Mucosa of rectum (tissue), 2 donors: ENCODE measurements around the gene ATG14.

Source experiments
- H3K27ac ChIP-seq, 2 donors: one replicate each; pipeline ENCODE4 v1.7.0; 2013; ENCODE audit warnings: inconsistent platforms in 2 of 2, low read depth in 2 of 2, low read length in 2 of 2
- H3K27me3 ChIP-seq, 2 donors: one replicate each; pipeline ENCODE4 v1.7.0; 2013; ENCODE audit warnings: low read length in 2 of 2; ENCODE audit not compliant: control insufficient read depth in 2 of 2, insufficient read depth in 2 of 2
- H3K36me3 ChIP-seq, 2 donors: one replicate each; pipeline ENCODE4 v1.7.0; 2013; ENCODE audit warnings: low read length in 2 of 2; ENCODE audit not compliant: control insufficient read depth in 2 of 2, insufficient read depth in 2 of 2
- H3K4me1 ChIP-seq, 2 donors: one replicate each; pipeline ENCODE4 v1.7.0; 2013; ENCODE audit warnings: low read length in 2 of 2, mild to moderate bottlenecking in 1 of 2; ENCODE audit not compliant: control insufficient read depth in 2 of 2, insufficient read depth in 2 of 2
- H3K4me3 ChIP-seq, 2 donors: one replicate each; pipeline ENCODE4 v1.7.0; 2013; ENCODE audit warnings: low read length in 2 of 2
- H3K9ac ChIP-seq, 2 donors: one replicate each; pipeline ENCODE4 v1.7.0; 2013; ENCODE audit warnings: low read length in 2 of 2, low read depth in 1 of 2, mild to moderate bottlenecking in 1 of 2
- H3K9me3 ChIP-seq, 2 donors: one replicate each; pipeline ENCODE4 v1.7.0; 2013; ENCODE audit warnings: low read length in 2 of 2; ENCODE audit not compliant: control insufficient read depth in 2 of 2
- donor health status: healthy.
- donor health status: Normal muscosa, but diverticular disease.

Gene ATG14

DNA sequence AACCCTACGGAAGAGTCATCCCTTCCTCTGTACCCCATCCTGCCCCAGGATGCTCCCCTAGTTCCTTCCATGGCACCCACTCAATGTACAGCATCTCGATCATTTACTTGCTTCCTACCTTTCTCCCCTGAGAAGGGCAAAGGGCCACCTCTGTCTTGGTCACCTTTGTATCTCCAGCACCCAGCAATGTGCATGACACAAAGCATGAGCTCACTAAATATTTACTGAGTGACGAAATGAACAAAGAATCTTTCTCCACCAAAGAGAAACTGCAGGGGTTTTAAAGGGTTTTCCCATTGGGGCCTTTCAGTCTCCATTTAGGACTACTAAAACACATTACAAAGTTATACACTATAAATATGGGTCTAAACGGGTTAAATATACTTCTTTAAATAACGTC is 30.6 kb downstream of the ATG14 start:
- Histone ChIP-seq H3K4me3 (no peak overlapping the region), H3K36me3 (peaks cover 32 to 47% of the 10 kb centered on the region in 2 donors), H3K9ac (no peak overlapping the region), H3K9me3 (no peaks in the 10 kb centered on the region), H3K27ac (no peak overlapping the region), H3K4me1 (peaks cover 6 to 8% of the 10 kb centered on the region in 2 donors), H3K27me3 (no peaks in the 10 kb centered on the region)

DNA sequence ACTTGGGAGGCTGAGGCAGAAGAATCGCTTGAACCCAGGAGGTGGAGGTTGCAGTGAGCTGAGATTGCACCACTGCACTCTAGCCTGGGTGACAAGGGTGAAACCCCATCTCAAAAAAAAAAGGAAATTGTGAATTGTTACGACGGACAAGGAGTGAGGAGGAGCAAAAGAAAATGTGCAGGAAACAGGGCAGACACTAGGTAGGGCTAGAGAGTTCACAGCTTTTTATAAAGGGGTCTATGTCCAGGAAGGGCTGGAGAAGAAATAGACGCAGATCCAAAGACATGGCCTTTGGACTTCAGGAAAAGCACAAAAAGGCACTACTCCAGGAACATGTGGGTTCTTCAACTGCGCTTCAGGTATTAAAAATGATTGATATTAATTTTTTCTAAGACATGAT is 34.4 kb downstream of the ATG14 start:
- no peaks in the 10 kb centered on the region for H3K4me1 ChIP-seq
- H3K9ac ChIP-seq, result no peak overlapping the region
- no peaks in the 10 kb centered on the region for H3K27me3 ChIP-seq
- H3K36me3 ChIP-seq, result peaks cover 29 to 48% of the 10 kb centered on the region in 2 donors
- H3K9me3 ChIP-seq, result no peaks in the 10 kb centered on the region
- H3K4me3 ChIP-seq, result no peak overlapping the region
- no peak overlapping the region for H3K27ac ChIP-seq

- Histone ChIP-seq H3K36me3 (peaks cover 17 to 29% of the 10 kb centered on the region in 2 donors), H3K27ac (no peak overlapping the region), H3K4me1 (no peaks in the 10 kb centered on the region), H3K27me3 (no peaks in the 10 kb centered on the region), H3K9me3 (no peaks in the 10 kb centered on the region), H3K9ac (no peak overlapping the region), H3K4me3 (no peak overlapping the region)
These were observed 36.9 kb downstream of the ATG14 start for GRCh38 chr14:55374771-55375170.

GRCh38 chr14:55373784-55374705 is 37.6 kb downstream of the ATG14 start:
- no peaks in the 10 kb centered on the region for H3K27me3 ChIP-seq
- H3K27ac ChIP-seq, result no peak overlapping the region
- H3K4me1 ChIP-seq, result no peaks in the 10 kb centered on the region
- no peaks in the 10 kb centered on the region for H3K9me3 ChIP-seq
- H3K4me3 ChIP-seq, result no peak overlapping the region
- H3K36me3 ChIP-seq, result peaks cover 21 to 33% of the 10 kb centered on the region in 2 donors
- no peak overlapping the region for H3K9ac ChIP-seq

DNA sequence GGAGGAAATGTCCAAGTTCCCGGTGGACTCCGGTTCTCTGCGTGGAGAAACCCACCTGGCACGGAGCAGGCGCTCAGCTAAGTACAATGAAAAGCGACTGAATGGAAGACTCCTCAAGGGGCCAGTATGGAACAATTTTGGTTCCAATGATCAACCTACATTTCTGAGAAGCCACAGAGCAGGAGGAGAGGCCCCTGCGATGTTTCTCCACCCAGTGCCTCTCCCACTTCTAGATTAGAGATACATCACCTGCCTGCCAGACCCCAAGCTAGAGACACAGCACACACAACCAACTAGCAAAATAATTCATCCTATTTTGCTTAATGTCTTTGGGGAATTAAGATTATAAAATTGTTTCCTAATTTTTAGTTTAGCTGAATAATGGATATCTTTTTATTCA is 38.8 kb downstream of the ATG14 start:
- Histone ChIP-seq H3K27ac (no peak overlapping the region), H3K4me3 (no peak overlapping the region), H3K27me3 (no peaks in the 10 kb centered on the region), H3K9me3 (no peaks in the 10 kb centered on the region), H3K36me3 (peaks cover 21 to 31% of the 10 kb centered on the region in 2 donors), H3K9ac (no peak overlapping the region), H3K4me1 (no peaks in the 10 kb centered on the region)

DNA sequence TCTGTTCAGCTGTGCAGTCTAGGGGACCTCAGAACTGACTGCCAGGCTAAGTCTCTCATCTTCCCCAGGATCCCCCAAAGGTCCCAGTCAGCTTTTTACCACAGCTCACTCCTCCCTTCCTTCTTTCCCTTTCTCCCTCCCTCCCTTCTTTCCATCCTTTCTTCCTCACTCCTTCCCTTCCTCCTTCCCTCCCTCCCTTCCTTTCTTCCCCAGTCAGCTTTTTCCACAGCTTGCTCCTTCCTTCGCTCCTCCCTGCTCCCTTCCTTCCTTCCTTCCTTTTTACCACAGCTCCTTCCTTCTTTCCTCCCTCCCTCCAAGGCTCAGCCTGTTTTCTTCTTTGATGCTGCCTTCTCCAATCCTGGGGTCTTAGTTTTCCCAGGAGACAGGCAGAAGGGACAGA is 39.2 kb downstream of the ATG14 start:
- H3K36me3 ChIP-seq, result peaks cover 18 to 29% of the 10 kb centered on the region in 2 donors
- H3K9me3 ChIP-seq, result no peaks in the 10 kb centered on the region
- no peak overlapping the region for H3K27ac ChIP-seq
- no peaks in the 10 kb centered on the region for H3K27me3 ChIP-seq
- H3K4me1 ChIP-seq, result no peaks in the 10 kb centered on the region
- H3K9ac ChIP-seq, result no peak overlapping the region
- no peak overlapping the region for H3K4me3 ChIP-seq

DNA sequence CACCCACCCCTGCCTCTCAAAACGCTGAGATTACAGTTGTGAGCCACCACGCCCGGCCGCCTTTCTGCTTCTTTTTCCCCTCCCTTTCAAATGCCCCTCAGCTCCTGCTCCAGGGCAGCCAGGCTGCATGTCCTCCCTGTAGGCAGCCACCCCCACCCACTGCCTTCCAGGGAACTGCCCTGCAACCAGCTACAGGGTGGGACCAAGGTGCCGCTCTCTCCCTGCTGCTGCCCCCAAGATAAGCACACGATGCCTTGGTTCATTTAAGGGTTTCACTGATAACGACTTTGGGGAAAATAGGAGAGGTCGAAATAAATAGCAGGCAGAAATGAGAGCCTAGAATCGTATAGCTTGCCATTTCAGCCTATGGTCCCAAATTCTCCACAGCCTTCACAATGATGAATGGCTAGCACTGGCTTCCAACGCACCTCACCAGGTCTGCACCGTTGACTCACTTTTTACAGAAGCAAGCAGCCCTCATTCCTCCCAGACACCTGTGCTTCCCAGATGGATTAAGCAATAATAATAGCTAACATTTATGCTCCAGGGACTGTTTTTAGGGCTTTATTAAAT is 40.7 kb downstream of the ATG14 start:
- H3K9me3 ChIP-seq, result no peaks in the 10 kb centered on the region
- peaks cover 8 to 16% of the 10 kb centered on the region in 2 donors for H3K36me3 ChIP-seq
- H3K27me3 ChIP-seq, result no peaks in the 10 kb centered on the region
- H3K4me1 ChIP-seq, result peaks cover 0 to 3% of the 10 kb centered on the region in 2 donors
- H3K4me3 ChIP-seq, result no peak overlapping the region
- H3K9ac ChIP-seq, result no peak overlapping the region
- no peak overlapping the region for H3K27ac ChIP-seq

GRCh38 chr14:55366271-55366670 is 45.4 kb downstream of the ATG14 start:
- H3K9ac ChIP-seq, result no peak overlapping the region
- H3K9me3 ChIP-seq, result no peaks in the 10 kb centered on the region
- peaks cover 10 to 17% of the 10 kb centered on the region in 2 donors for H3K36me3 ChIP-seq
- H3K4me3 ChIP-seq, result no peak overlapping the region
- H3K27ac ChIP-seq, result no peak overlapping the region
- H3K27me3 ChIP-seq, result no peaks in the 10 kb centered on the region
- H3K4me1 ChIP-seq, result peaks cover 2 to 6% of the 10 kb centered on the region in 2 donors

DNA sequence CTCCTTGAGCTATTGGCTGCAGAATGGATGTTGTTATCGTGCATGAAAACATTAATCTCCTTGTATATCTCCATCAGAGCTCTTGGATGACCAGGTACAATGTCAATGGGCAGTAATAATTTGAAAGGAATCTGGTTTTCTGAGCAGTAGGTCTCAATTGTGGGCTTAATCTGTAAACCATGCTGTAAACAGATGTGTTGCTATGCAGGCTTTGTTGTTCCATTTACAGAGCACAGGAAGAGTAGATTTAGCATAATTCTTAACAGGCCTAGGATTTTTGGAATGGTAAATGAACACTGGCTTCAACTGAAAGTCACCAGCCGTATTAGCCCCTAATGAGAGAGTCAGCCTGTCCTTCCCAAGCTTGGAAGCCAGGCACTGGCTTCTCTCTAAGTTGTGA is 50.4 kb downstream of the ATG14 start:
- peaks cover 2 to 12% of the 10 kb centered on the region in 2 donors for H3K4me1 ChIP-seq
- no peak overlapping the region for H3K4me3 ChIP-seq
- no peak overlapping the region for H3K9ac ChIP-seq
- H3K36me3 ChIP-seq, result peaks cover 4 to 6% of the 10 kb centered on the region in 2 donors
- H3K27me3 ChIP-seq, result no peaks in the 10 kb centered on the region
- no peaks in the 10 kb centered on the region for H3K9me3 ChIP-seq
- H3K27ac ChIP-seq, result no peak overlapping the region

DNA sequence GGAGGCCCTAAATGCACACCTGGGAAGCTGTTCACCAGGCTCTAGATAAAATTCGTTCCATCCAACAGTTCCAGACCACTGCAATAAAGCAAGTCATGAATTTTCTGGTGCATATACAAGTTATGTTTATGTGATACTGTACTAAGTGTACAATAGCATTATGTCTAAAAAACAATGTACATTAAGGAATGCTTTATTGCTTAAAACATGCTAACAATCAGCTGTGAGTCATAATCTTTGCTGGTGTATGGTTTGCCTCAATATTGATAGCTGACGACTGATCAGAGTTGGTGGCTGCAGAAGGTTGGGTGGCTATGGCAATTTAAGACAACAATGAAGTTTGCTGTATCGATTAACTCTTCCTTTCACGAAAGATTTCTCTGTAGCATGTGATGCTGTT is 52.3 kb downstream of the ATG14 start:
- peaks cover 7 to 11% of the 10 kb centered on the region in 2 donors for H3K36me3 ChIP-seq
- peaks cover 0 to 13% of the 10 kb centered on the region in 2 donors for H3K4me1 ChIP-seq

More for the DNA sequence above, 52.3 kb downstream of the ATG14 start:
- Histone ChIP-seq H3K9me3 (no peaks in the 10 kb centered on the region), H3K9ac (no peak overlapping the region), H3K27me3 (no peaks in the 10 kb centered on the region), H3K4me3 (no peak overlapping the region), H3K27ac (no peak overlapping the region)
